ENCODE measurements around the gene ABCA1.
A peak's percentile ranks its signal among the peaks of the same experiment; 100 is the strongest.

Gene ABCA1

GRCh38 chr9:104836767-104837166 lies 91.2 kb downstream of the ABCA1 start:
- no peak for DNase-seq

- no peak for DNase-seq
These were observed 91.7 kb downstream of the ABCA1 start for GRCh38 chr9:104836235-104836634.

- no peak for DNase-seq
These were observed 92.8 kb downstream of the ABCA1 start for GRCh38 chr9:104835161-104835560.

- no peak for DNase-seq
These were observed 94.3 kb downstream of the ABCA1 start for GRCh38 chr9:104833696-104834095.

GRCh38 chr9:104831681-104832080 lies 96.3 kb downstream of the ABCA1 start:
- DNase-seq: no peak

DNA sequence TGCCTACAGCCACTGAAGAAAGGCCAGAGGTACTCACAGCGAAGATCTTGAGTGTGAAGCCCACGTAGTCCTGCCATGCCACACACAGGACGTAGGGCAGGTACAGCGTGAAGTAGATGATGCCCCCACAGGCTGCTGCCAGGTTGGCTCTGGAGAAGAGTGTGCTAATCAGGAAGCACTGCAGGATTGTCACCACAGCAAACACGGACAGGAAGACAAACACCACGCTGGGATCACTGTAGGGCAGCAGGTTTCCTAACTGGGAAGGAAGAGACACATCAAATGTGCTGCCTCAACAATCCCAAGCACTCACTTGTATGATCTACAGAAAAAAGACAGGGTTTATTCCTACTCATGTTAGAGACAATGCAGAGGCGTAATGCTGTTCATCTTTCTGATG lies 101.0 kb downstream of the ABCA1 start:
- DNase-seq: no peak

DNA sequence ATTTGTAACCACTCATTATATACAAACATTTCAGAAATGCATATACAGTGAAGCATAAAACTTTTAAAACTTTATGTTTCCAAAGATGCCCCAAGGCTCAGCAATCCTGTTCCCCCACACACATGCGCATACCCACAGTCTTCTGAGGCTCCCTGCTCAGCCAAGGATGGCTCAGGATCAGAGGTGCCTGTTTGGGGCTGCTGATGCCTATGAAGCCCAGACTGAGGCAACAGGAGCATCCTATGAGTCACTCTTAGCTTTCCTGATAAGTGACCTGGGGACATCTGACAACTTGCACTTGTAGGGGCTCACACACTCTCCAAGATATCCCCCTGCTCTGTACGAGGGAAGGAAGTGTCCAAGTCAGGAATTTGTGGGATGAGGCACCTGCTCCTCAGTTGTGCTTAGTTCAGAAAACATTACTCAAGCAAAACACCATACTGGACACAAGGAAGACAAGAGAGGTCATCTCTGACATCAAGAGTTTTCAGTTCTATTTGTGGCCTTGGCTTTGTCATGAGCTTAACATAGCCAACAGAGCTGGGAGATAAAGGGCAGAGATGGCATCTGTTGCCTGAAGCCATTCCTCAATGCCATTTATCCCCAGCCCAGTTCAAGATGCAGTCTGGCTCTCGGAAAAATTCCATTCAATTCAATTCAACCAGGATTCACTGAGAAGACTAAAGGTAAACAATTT lies 101.7 kb downstream of the ABCA1 start:
- DNase-seq: no peak

DNA sequence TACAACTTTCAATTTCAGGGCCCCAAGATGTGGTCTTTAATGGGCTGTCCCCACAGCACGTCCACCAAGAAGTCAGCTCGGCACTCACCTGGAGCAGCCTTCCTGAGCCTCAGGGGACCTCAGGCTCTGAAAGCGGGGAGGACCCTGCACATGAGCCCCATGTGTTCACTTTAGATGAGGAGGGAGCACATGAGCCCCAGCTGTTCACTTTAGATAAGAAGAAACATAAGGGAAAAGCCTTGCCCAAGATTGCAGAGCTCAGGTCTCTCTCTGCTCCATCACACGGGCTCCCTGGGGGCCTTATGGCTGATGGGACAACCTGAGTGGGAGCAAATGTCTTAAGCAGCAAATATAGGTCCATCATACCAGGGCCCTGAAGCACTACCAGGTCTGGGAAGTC lies 107.6 kb downstream of the ABCA1 start:
- DNase-seq: no peak

GRCh38 chr9:104819033-104819432 lies 108.9 kb downstream of the ABCA1 start:
- DNase-seq: no peak

DNA sequence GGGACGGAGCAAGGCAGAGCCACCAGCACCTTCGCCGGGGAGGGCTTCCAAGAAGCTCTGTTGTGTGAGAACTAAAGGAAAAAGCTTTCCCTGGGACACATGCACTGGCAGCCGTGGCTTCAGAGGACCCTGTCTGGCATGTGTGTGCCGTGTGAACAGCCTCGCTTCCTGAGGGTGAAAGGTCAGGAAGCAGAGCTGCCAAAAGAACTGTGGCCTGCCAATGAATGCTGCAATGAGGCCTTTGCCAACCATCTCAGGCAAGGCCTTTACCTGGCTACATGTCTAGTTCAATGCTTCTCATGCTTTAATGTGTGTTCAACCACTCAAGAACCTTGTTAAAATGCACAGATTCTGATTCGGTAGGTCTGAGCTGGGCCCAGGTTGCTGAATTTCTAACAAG lies 110.5 kb downstream of the ABCA1 start:
- DNase-seq: no peak

- DNase-seq: no peak
These were observed 111.9 kb downstream of the ABCA1 start for GRCh38 chr9:104815851-104816565.

GRCh38 chr9:104810421-104811339 lies 117.3 kb downstream of the ABCA1 start:
- DNase-seq: no peak

DNA sequence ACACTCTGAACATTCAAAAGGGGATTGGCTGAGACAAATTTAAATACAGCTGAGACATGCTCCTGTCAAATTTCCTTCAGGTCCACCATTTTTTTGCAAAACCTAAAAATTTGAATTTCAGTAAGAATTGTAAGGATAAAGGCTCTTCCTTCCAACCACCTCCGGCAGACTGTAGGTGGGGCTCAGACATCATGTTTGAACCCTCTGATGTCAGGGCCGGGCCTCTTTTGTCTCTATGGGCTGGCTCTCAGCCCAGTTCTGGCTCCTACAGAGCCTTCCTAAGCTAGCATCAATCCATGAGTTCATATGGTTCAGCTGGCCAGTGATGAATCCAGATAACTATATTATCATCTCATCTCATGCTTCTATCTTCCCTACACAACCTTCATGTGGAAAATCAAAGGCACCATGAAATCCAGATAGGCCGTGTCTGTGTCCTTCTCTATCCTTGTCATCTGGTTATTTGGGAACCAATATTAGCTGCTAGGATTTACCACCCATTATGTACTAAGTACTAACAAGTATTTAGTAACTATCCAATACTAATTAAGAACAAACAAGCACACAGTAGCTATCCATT lies 119.8 kb downstream of the ABCA1 start:
- DNase-seq: peak; percentile 61

DNA sequence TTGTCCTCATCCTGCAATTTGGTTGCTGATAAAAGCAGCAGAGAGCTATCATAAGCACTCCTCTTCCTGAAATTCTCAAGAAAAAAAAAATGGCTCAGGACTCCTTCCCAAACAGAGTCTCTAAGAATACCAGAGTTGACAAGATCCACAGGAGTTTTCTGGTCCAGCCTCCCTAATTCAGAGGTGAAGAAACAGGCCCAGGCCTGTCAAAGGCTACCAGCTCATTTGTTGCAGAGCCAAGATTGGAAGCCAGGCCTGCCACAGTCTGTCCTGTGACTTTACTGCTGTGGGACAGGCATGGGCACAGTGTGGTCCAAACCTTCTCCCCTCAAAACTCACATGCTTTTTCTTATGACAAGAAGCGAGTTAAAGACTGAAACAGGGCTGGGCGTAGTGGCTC lies 122.5 kb downstream of the ABCA1 start:
- no peak for DNase-seq

- no peak for DNase-seq
These were observed 125.0 kb downstream of the ABCA1 start for GRCh38 chr9:104802906-104803305.

- no peak for DNase-seq
These were observed 125.8 kb downstream of the ABCA1 start for GRCh38 chr9:104802110-104802509.

DNA sequence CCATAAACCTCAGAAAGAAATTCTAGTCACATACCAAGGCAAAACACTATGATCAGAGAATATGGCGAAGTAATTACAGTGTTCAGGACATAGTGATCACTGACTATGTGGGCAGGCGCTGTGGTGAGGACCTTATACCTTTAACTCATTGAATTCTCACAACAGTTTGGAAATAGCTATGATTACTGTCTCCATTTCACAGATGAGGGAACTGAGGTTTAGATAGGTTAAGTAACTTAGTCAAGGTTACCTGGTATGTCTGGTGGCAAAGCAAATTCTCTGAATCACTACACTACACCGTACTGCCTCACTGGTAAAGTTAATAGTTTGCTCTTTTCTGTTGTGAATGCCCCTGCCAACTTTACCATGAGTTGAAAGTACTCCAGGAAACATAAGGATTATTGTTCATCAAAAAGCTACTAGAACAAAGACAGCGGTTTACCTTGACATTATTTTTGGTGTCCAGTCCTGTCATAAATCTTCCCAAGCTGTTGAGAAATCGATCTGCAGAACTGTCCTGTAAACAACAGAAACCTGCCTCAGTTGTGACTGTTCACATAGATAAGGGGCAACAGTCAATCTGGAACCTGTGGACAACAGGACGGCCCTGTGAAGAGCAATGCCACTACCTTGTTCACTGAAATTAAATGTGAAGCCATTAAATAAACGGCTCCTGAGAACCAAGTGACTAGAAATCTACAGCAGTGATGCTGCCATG lies 127.7 kb downstream of the ABCA1 start:
- DNase-seq: no peak

- DNase-seq: no peak
These were observed 129.6 kb downstream of the ABCA1 start for GRCh38 chr9:104798209-104798995.

GRCh38 chr9:104795857-104796256 lies 132.1 kb downstream of the ABCA1 start:
- DNase-seq: no peak

DNA sequence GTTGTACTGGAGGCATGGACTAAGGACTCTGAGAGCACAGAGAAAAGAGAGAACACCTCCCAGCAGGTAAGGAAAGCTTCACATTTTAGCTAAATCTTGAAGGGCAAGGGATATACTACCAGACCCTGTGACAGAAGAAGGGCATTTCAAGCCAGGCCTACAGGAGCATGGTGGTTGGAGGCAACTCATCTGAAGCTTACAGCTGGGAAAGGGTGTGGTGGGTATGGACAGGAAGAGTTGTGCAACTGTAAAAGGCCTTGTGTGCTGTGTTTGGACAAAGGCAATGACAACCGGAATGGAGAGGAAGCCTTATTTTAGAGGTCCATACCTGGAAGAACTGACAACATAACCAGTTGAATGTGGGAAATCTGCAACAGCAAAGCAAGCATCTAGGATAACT lies 132.9 kb downstream of the ABCA1 start:
- no peak for DNase-seq

- DNase-seq: no peak
These were observed 133.9 kb downstream of the ABCA1 start for GRCh38 chr9:104794070-104794469.

DNA sequence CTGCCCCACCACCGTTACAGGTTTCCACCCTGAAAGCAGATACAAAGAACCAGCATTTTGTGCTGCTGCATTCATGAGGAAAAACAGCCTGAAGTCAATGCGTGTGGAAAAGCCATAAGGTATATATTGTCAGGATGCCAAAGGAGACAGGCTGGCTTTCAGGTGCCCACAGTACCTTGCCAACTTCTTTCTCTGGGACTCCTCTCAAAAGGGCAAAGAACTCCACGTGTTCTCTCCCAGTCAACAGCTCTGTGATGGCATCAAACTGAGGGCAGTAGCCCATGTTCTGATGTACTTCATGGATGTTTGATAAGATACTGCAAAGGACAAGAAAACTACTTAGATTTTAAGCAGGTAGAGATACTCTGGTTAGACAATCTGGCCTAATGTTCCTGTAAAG lies 139.7 kb downstream of the ABCA1 start:
- no peak for DNase-seq
